Naive thymus-derived CD4-positive, alpha-beta T cell (primary cell): Measurements from ENCODE around the gene NAV3. TPM values are rescaled to one million over a fixed set of nuclear protein-coding genes. Genes with fewer than 3 reads are reported as not detected.
"Not testable (repeated sequence)": the region's sequence is repeated elsewhere in the genome, so short reads cannot be mapped to it uniquely, and the experiment has no call there.

ENCODE experiments used
- ATAC-seq: fragments of 150-1000 bp; cut with Tn5 transposase; 2 replicates; pipeline ENCODE4 v1.10.0; 2021; ENCODE audit warnings: mild to moderate bottlenecking, moderate library complexity
- CTCF ChIA-PET: fragments of 350-600 bp; sonication (Branson Sonifier 250); formaldehyde crosslinking; loops from one replicate; lab custom pipeline; 2021; ENCODE audit warnings: antibody characterized with exemption; lab: Charles Lee
- POLR2A ChIA-PET: fragments of 350-600 bp; sonication (Branson Sonifier 250); formaldehyde crosslinking; loops from one replicate; lab custom pipeline; 2021; ENCODE audit warnings: antibody characterized with exemption, inconsistent platforms; lab: Charles Lee
- DNase-seq, 9 donors: peaks; one replicate each; pipeline versions ENCODE4 v3.0.0 to v3.0.0-alpha.2; 2020 to 2022; ENCODE audit warnings: mixed read lengths in 1 of 9
- H3K27ac ChIP-seq: one replicate; pipeline ENCODE4 v1.7.0; 2013; ENCODE audit warnings: mild to moderate bottlenecking, low read depth, low read length, moderate library complexity
- H3K27me3 ChIP-seq, 2 donors: one replicate each; pipeline ENCODE4 v1.7.0; 2013; ENCODE audit warnings: low read length in 2 of 2, mild to moderate bottlenecking in 2 of 2, moderate library complexity in 2 of 2; ENCODE audit not compliant: control insufficient read depth in 2 of 2, insufficient read depth in 2 of 2
- H3K36me3 ChIP-seq, 3 experiments: 1 replicate in 2 of 3; 2 replicates in 1 of 3; pipeline ENCODE4 v1.7.0; 2013; ENCODE audit warnings: low read length in 3 of 3, mild to moderate bottlenecking in 3 of 3, moderate library complexity in 1 of 3; ENCODE audit not compliant: insufficient read depth in 3 of 3, control insufficient read depth in 2 of 3
- H3K4me1 ChIP-seq, 2 donors: one replicate each; pipeline ENCODE4 v1.7.0; 2013; ENCODE audit warnings: low read length in 2 of 2, mild to moderate bottlenecking in 2 of 2, moderate library complexity in 1 of 2; ENCODE audit not compliant: control insufficient read depth in 2 of 2, insufficient read depth in 2 of 2
- H3K4me3 ChIP-seq: 2 replicates; pipeline ENCODE4 v1.7.0; 2013; ENCODE audit warnings: mild to moderate bottlenecking, low read length
- H3K9me3 ChIP-seq, 3 experiments: 1 replicate in 2 of 3; 2 replicates in 1 of 3; pipeline ENCODE4 v1.7.0; 2013; ENCODE audit warnings: low read length in 3 of 3; ENCODE audit not compliant: control insufficient read depth in 2 of 3
- H3K27ac Mint-ChIP-seq, 9 donors: one replicate each; pipeline ENCODE4 v1.8.0; 2020 to 2022; ENCODE audit warnings: mixed read lengths in 9 of 9, mild to moderate bottlenecking in 8 of 9, moderate library complexity in 5 of 9, inconsistent platforms in 2 of 9
- H3K27me3 Mint-ChIP-seq, 5 donors: one replicate each; pipeline ENCODE4 v1.8.0; 2021 to 2022; ENCODE audit warnings: mixed read lengths in 5 of 5, mild to moderate bottlenecking in 1 of 5
- H3K36me3 Mint-ChIP-seq, 5 donors: one replicate each; pipeline ENCODE4 v1.8.0; 2020 to 2022; ENCODE audit warnings: mixed read lengths in 5 of 5, mild to moderate bottlenecking in 3 of 5, inconsistent platforms in 1 of 5
- H3K4me1 Mint-ChIP-seq, 7 donors: one replicate each; pipeline ENCODE4 v1.8.0; 2020 to 2022; ENCODE audit warnings: mixed read lengths in 7 of 7, mild to moderate bottlenecking in 3 of 7, inconsistent platforms in 1 of 7
- H3K4me3 Mint-ChIP-seq, 10 donors: one replicate each; pipeline ENCODE4 v1.8.0; 2020 to 2022; ENCODE audit warnings: mild to moderate bottlenecking in 10 of 10, mixed read lengths in 10 of 10, moderate library complexity in 6 of 10, inconsistent platforms in 2 of 10
- H3K9me3 Mint-ChIP-seq, 11 donors: one replicate each; pipeline ENCODE4 v1.8.0; 2020 to 2022; ENCODE audit warnings: mixed read lengths in 11 of 11, mild to moderate bottlenecking in 4 of 11, inconsistent platforms in 1 of 11, moderate library complexity in 1 of 11
- intact Hi-C, 2 donors: fragments of 100-400 bp; cut with micrococcal nuclease; formaldehyde crosslinking; loops; one replicate each; pipeline ENCODE4 v1.15.1; 2023
- polyA plus RNA-seq, 2 donors: library from polyadenylated mRNA; unstranded; fragments of 300-500 nt; fragmentation: Illumina TruSeq; gene quantifications; one replicate each; pipeline ENCODE4 v1.2.3, GENCODE V29; 2021
- total RNA-seq, 6 experiments: library from RNA in 5 of 6; stranded (reverse) in 5 of 6; gene quantifications; 1 replicate in 5 of 6; 2 replicates in 1 of 6; pipeline ENCODE4 v1.2.3 and lab custom pipeline; 2021 to 2026

The NAV3 gene
- total and polyA plus RNA-seq, 7 experiments from 2014 or later, result not detected

- POLR2A ChIA-PET, H3K4me1 Mint-ChIP-seq, CTCF ChIA-PET, H3K4me3 Mint-ChIP-seq, H3K36me3 Mint-ChIP-seq, H3K4me3 ChIP-seq, ATAC-seq, H3K4me1 ChIP-seq, H3K27ac Mint-ChIP-seq, H3K9me3 ChIP-seq, intact Hi-C loops, H3K36me3 ChIP-seq, H3K27me3 Mint-ChIP-seq, H3K27me3 ChIP-seq, DNase-seq, H3K27ac ChIP-seq: not testable (repeated sequence)
- peaks cover 0 to 19% (median 6%) of the 10 kb centered on the region in 11 donors for H3K9me3 Mint-ChIP-seq
Observed at GRCh38 chr12:78102801-78103200, 272.1 kb downstream of the NAV3 start.

- no peak for DNase-seq
- no peaks in the 10 kb centered on the region for H3K36me3 ChIP-seq
- ChIA-PET CTCF (no interaction called here), POLR2A (no interaction called here)
- H3K36me3 Mint-ChIP-seq, result no peaks in the 10 kb centered on the region
- H3K4me1 Mint-ChIP-seq, result no peaks in the 10 kb centered on the region
- H3K9me3 ChIP-seq, result no peaks in the 10 kb centered on the region
- no peak for ATAC-seq
- no peak overlapping the region for H3K27ac ChIP-seq
- H3K9me3 Mint-ChIP-seq, result peaks cover 0 to 21% (median 13%) of the 10 kb centered on the region in 11 donors
- intact Hi-C loops, result no loop called here
- H3K27ac Mint-ChIP-seq, result no peak overlapping the region
- H3K27me3 Mint-ChIP-seq, result no peaks in the 10 kb centered on the region
- H3K4me3 ChIP-seq, result no peak overlapping the region
- no peak overlapping the region for H3K4me3 Mint-ChIP-seq
- no peaks in the 10 kb centered on the region for H3K4me1 ChIP-seq
- no peaks in the 10 kb centered on the region for H3K27me3 ChIP-seq
Observed at GRCh38 chr12:78115889-78116288, 285.2 kb downstream of the NAV3 start.

GRCh38 chr12:78118036-78118435, 287.3 kb downstream of the NAV3 start:
- Mint-ChIP-seq H3K27me3 (no peaks in the 10 kb centered on the region), H3K9me3 (peaks cover 0 to 17% (median 7%) of the 10 kb centered on the region in 11 donors), H3K27ac (no peak overlapping the region), H3K36me3 (no peaks in the 10 kb centered on the region), H3K4me1 (no peaks in the 10 kb centered on the region), H3K4me3 (no peak overlapping the region)
- POLR2A ChIA-PET, result no interaction called here
- ATAC-seq (no peak), DNase-seq (no peak)
- Histone ChIP-seq H3K4me1 (no peaks in the 10 kb centered on the region), H3K27ac (no peak overlapping the region), H3K27me3 (no peaks in the 10 kb centered on the region), H3K4me3 (no peak overlapping the region), H3K36me3 (no peaks in the 10 kb centered on the region), H3K9me3 (no peaks in the 10 kb centered on the region)
- intact Hi-C loops, result no loop called here
- CTCF ChIA-PET, result no interaction called here

- H3K27ac ChIP-seq, result no peak overlapping the region
- no peaks in the 10 kb centered on the region for H3K4me1 ChIP-seq
- Mint-ChIP-seq H3K9me3 (peaks cover 0 to 17% (median 7%) of the 10 kb centered on the region in 11 donors), H3K27ac (no peak overlapping the region), H3K4me3 (no peak overlapping the region), H3K27me3 (no peaks in the 10 kb centered on the region), H3K36me3 (no peaks in the 10 kb centered on the region), H3K4me1 (no peaks in the 10 kb centered on the region)
- CTCF ChIA-PET, result no interaction called here
- POLR2A ChIA-PET, result no interaction called here
- intact Hi-C loops, result no loop called here
- H3K9me3 ChIP-seq, result no peaks in the 10 kb centered on the region
- H3K27me3 ChIP-seq, result no peaks in the 10 kb centered on the region
- H3K4me3 ChIP-seq, result no peak overlapping the region
- ATAC-seq (no peak), DNase-seq (no peak)
- no peaks in the 10 kb centered on the region for H3K36me3 ChIP-seq
Observed at GRCh38 chr12:78118486-78118885, 287.8 kb downstream of the NAV3 start.

- intact Hi-C loops, result no loop called here
- Mint-ChIP-seq H3K27ac (no peak overlapping the region), H3K36me3 (no peaks in the 10 kb centered on the region), H3K4me1 (no peaks in the 10 kb centered on the region), H3K9me3 (peaks cover 0 to 10% (median 0%) of the 10 kb centered on the region in 11 donors), H3K27me3 (no peaks in the 10 kb centered on the region), H3K4me3 (no peak overlapping the region)
- ChIA-PET CTCF (no interaction called here), POLR2A (no interaction called here)
- ATAC-seq (no peak), DNase-seq (no peak)
- no peaks in the 10 kb centered on the region for H3K27me3 ChIP-seq
- no peaks in the 10 kb centered on the region for H3K9me3 ChIP-seq
- no peaks in the 10 kb centered on the region for H3K36me3 ChIP-seq
- H3K27ac ChIP-seq, result no peak overlapping the region
- H3K4me3 ChIP-seq, result no peak overlapping the region
- no peaks in the 10 kb centered on the region for H3K4me1 ChIP-seq
Observed at GRCh38 chr12:78119351-78119918, 288.7 kb downstream of the NAV3 start.

GRCh38 chr12:78120306-78120705, 289.6 kb downstream of the NAV3 start:
- ChIA-PET CTCF (no interaction called here), POLR2A (no interaction called here)
- H3K27ac ChIP-seq, result no peak overlapping the region
- no peaks in the 10 kb centered on the region for H3K9me3 ChIP-seq
- H3K27me3 Mint-ChIP-seq, result no peaks in the 10 kb centered on the region
- H3K4me1 Mint-ChIP-seq, result no peaks in the 10 kb centered on the region
- H3K4me3 Mint-ChIP-seq, result no peak overlapping the region
- H3K9me3 Mint-ChIP-seq, result peaks cover 0 to 8% (median 0%) of the 10 kb centered on the region in 11 donors
- no peak for ATAC-seq
- H3K36me3 Mint-ChIP-seq, result no peaks in the 10 kb centered on the region
- H3K4me1 ChIP-seq, result no peaks in the 10 kb centered on the region
- no peak for DNase-seq
- intact Hi-C loops, result no loop called here
- H3K27ac Mint-ChIP-seq, result no peak overlapping the region
- H3K4me3 ChIP-seq, result no peak overlapping the region
- no peaks in the 10 kb centered on the region for H3K36me3 ChIP-seq
- no peaks in the 10 kb centered on the region for H3K27me3 ChIP-seq

- Histone ChIP-seq H3K9me3 (no peaks in the 10 kb centered on the region), H3K27me3 (no peaks in the 10 kb centered on the region), H3K4me3 (no peak overlapping the region), H3K27ac (no peak overlapping the region), H3K4me1 (no peaks in the 10 kb centered on the region), H3K36me3 (no peaks in the 10 kb centered on the region)
- H3K4me3 Mint-ChIP-seq, result no peak overlapping the region
- H3K4me1 Mint-ChIP-seq, result no peaks in the 10 kb centered on the region
- no peak overlapping the region for H3K27ac Mint-ChIP-seq
- DNase-seq (no peak), ATAC-seq (no peak)
- CTCF ChIA-PET, result no interaction called here
- POLR2A ChIA-PET, result no interaction called here
- no peaks in the 10 kb centered on the region for H3K27me3 Mint-ChIP-seq
- peaks cover 0 to 8% (median 0%) of the 10 kb centered on the region in 11 donors for H3K9me3 Mint-ChIP-seq
- H3K36me3 Mint-ChIP-seq, result no peaks in the 10 kb centered on the region
- intact Hi-C loops, result no loop called here
Observed at GRCh38 chr12:78120866-78121560, 290.3 kb downstream of the NAV3 start.
